NCI-H146 treated with DMSO at 0.1 percent for 48 hours (cell line): ENCODE results near the gene CDC42SE1.
"Not testable (repeated sequence)": the region's sequence is repeated elsewhere in the genome, so short reads cannot be mapped to it uniquely, and the experiment has no call there.

Experiments
- DNase-seq: peaks from one replicate; lab custom pipeline; 2025; ENCODE audit not compliant: unreplicated experiment; lab: John Stamatoyannopoulos, UW

The CDC42SE1 gene, protein sequence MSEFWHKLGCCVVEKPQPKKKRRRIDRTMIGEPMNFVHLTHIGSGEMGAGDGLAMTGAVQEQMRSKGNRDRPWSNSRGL

DNA sequence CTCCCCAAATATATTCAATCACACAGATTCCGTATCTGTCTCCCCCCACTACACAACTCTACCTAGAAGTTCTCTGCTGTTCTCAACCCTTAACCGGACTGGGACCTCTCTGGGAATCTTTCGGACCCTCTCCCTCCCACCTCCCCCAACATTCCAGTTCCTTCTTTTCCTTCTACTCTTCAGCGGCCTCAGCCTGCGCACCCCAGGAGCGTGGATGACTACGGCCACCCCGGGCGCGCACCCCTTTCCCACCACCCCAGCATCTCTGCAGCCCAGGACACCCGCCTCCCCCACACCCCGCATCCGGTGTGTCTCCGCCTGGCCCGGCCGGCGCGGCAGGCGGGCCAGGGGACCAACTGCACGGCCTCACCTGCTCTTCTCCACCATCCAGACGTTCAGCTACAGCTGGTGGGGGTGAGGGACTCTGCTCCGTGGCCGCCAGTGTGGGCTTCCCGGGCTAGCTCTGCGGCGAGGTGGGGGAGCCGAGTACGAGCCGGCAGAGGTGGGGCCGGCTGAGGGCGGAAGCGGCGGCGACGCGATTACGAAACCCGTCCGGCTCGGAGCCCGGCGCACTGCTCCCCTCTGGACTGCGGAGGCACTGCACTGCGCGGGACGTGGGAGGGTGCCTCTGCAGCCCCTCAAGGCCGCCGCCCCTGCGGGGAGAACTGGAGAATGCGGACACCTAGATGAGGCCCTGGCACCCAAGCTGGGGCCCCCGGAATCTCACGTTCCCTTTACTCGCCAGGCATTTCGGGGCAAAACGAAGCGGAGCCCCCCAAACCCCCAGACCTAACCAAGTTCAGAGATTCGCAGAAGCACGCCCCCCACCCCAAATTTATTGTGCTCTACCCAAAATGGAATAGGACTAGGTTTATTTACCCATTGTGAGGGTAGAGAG, at the start of gene CDC42SE1:
CDC42SE1 (minus strand) TSS at position 514 of the 898 bp plus-strand sequence. CDS start 3,892 bp downstream, outside the sequence.
- peak; percentile 75 for DNase-seq

DNA sequence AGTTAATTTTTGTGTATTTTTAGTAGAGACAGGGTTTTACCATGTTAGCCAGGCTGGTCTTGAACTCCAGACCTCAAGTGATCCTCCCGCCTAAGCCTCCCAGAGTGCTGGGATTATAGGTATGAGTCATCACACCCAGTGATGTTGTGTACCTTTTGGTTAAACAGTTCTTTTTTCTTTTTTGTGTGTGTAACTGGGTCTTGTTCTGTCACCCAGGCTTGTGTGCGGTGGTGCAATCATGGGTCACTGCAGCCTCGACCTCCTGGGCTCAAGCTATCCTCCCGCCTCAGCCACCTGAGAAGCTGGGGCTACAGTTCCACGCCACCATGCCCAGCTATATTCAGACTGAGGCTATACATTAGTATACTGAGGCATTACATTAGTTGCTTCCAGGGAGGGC, 48.9 kb upstream of the CDC42SE1 start:
- no peak for DNase-seq

DNA sequence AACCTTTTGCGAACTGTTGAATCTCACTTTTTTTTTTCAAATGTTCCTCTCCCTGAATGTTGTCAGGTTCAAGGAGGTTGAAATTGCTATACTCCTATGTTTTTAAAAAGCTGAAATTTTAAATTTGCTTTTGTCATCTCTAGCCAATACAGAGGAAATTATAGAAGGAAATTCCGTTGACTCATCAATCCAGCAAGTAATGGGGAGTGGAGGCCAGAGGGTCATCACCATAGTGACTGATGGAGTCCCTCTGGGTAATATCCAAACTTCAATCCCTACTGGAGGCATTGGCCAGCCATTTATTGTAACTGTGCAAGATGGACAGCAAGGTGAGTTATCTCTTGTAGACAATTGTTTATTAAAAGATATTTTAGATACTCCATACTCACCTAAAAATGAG, 47.5 kb upstream of the CDC42SE1 start:
- DNase-seq: no peak

DNA sequence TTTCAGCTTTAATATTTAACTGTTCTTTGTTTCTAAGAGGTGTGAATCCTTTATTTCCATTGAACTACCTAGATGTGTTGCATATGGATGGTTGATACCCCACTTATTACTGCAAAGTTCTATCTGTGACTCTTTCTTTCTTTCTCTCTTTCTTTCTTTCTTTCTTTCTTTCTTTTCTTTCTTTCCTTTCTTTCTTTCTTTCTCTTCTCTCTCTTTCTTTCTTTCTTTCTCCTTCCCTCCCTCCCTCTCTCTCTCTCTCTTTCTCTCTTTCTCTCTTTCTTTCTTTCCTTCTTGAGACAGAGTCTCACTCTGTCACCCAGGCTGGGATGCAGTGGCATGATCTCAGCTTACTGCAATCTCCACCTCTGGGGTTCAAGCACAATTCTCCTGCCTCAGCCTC, 45.2 kb upstream of the CDC42SE1 start:
- DNase-seq: no peak

DNA sequence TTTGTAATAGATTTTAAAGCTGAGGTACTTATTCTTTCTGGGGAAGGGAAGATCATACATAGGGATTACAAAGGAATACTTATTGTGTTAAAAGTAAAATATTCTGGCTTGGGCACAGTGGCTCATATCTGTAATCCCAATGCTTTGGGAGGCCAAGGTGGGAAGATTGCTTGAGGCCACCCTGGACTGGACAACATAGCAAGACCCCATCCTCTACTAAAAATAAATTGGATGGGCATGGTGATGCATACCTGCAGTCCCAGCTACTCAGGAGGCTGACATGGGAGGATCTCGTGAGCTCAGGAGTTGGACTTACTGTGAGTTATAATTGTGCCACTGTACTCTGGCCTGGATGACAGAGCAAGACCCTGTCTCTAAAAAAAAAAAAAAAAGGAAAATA, 38.7 kb upstream of the CDC42SE1 start:
- no peak for DNase-seq

DNA sequence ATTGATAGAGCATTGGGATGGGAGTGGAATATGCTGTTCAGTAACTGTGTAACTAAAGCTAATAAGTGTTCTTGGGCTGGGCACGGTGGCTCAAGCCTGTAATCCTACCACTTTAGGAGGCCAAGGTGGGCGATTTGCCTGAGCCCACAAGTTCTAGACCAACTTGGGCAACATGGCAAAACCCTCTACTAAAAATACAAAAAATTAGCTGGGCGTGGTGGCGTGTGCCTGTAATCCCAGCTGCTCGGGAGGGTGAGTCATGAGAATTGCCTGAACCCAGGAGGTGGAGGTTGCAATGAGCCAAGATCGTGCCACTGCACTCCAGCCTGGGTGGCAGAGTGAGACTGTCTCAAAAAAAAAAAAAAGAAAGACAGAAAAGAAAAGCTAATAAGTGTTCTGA, 38.0 kb upstream of the CDC42SE1 start:
- DNase-seq: not testable (repeated sequence)

DNA sequence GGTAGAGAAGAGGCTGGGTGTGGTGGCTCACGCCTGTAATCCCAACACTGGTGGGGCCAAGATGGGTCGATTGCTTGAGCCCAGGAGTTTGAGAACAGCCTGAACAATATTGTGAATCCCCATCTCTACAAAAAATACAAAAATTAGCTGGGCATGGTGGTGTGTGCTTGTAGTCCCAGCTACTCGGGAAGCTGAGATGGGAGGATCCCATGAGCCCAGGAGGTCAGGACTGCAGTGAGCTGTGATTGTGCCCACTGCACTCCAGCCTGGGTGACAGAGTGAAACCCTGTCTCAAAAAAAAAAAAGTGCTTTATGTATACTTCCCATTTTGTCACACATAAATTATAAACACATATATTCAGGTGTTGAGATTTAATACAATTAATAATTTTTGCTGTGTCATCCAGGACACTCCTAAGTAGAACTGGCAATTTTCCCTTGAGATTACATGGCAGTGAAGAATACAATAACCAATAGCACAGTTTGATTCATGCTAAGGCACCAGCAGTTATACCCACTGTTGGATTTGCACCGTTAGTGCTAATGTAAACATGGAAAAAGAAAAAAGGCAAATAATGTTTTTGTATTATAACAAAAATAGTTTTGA, 26.6 kb upstream of the CDC42SE1 start:
- DNase-seq: peak; percentile 15

DNA sequence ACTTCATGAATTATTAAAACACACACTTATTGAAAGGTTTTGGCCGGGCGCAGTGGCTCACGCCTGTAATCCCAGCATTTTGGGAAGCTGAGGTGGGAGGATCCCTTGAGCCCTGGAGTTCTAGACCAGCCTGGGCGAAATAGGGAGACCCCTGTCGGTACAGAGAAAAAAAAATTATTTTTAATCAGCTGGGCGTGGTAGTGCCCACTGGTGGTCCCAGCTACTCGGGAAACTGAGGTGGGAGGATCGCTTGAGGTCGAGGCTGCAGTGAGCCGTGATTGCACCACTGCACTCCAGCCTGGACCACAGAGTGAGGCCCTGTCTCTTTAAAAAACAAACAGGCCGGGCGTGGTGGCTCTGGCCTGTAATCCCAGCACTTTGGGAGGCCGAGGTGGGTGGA, 12.8 kb upstream of the CDC42SE1 start:
- DNase-seq: no peak

DNA sequence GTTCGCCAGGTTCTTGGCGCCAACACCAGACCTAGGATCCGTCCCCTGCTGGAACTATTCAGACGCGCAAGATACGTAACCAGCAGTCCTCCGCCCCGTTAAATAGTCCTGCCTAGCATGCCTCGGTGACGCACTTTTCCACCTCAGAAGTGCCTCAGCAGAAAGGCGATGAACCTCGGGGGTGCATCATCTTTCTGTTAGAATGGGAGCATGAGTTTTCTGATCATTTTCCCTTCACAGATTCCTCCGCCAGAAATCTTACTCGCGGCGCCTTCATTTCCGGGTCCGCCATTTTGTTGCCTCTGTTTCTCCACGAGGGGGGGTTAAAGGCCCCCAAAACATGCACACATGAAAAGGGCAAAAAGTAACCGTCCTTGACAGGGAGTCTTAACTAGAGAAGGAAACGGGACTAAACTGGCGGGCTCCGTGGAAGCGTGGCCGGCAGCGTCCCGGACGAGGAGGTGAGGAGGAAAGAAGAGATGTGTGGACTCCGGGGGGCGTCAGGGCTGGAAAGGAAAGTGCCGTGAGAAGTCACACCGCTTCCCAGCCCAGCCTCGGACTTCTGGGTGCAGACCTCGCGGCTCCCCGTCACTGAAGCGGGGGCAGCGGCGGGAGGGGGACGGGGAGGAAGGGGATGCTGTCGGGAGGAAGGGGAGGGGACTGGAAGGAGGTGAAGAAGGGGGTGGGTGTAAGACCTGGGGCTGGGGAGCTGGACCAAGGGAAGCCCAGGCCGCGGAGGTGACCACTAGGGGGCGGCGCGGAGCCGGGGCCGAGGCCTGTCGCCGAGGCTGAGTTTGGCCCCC, 11.3 kb upstream of the CDC42SE1 start, which contains the start of gene GABPB2:
GABPB2 (plus strand) TSS at position 288 of the 803 bp plus-strand sequence. CDS start 17,429 bp downstream, outside the sequence.
- DNase-seq: peak; percentile 75

DNA sequence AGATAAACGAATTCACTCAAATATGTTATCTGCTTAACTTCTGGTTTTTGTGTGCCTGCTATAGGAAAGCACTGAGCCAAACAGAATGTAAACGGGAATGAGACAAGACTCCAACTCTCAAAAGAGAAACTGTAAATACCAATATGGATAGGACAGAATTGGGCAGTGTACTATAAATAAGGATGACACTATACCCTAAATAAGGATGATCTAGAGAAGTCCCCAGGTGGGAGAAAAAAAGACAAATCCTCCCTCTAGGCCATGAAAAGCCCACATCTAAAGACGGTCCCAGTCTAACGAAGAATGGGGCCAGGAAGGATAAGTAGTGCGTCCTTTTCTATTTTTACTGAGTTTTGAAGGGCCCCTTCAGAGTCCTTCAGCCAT, 9.7 kb upstream of the CDC42SE1 start:
- no peak for DNase-seq

DNA sequence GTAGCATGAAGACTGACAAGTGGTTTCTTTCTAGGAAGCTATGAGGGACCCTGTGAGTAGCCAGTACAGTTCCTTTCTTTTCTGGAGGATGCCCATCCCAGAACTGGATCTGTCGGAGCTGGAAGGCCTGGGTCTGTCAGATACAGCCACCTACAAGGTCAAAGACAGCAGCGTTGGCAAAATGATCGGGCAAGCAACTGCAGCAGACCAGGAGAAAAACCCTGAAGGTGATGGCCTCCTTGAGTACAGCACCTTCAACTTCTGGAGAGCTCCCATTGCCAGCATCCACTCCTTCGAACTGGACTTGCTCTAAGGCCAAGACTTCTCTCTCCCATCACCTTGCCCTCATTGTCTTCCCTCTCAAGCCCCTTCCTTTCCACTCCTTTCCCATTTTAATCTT, 7.8 kb upstream of the CDC42SE1 start:
- no peak for DNase-seq

DNA sequence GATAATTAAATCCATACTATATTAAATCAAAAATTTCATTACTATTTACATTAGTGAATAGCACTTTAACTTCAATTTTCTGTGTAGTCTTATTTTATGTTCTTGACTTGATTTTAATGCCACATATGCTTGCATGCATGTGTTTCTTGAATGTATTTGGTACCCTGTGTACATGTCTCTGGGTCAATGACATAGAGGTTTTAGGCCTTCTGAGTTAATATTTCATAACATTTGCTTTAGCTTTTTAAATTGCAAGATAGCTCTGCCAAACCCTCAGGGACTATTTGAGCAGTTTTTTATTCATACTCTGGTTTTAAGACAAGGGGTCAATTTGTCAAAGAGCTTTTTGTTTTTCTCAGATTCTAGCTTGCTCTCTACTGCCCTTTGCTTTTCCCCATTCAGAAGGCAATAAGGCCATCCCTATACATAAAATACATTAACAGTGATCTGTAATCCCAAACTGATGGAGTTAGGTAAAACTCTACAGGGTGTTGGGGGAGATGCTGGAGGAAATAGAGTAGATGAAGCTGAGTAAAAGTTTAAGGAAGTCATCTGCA, 5.7 kb upstream of the CDC42SE1 start:
- DNase-seq: no peak

DNA sequence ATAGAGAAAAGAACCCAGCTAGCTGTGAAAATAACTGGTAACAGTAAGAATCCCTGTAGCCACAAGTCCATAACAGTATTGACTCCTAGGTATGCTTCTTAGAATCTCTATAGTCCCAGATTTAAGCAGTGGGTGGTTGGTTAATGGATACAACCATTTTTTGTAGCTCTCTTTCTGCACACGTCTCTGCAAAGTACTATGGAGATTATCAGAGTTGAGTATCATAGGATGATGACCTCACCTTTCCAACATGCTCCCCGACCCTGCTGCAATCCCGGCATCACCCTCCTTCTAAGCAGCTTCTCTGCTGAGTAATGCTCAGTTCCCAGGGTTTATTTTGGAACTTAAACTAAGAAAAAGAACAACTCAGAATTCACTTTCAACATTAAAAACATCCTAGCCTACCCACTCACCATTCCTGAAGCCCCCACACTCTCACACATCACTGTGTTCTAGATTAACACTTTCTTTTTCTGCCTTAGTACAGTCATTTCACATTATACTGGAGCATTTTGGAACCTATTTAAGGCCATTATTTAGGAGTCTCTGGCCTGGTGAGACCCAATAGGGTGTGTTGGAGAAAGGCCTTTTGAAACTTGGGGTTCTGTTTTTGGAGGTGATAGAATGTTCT, 3.4 kb upstream of the CDC42SE1 start:
- no peak for DNase-seq

DNA sequence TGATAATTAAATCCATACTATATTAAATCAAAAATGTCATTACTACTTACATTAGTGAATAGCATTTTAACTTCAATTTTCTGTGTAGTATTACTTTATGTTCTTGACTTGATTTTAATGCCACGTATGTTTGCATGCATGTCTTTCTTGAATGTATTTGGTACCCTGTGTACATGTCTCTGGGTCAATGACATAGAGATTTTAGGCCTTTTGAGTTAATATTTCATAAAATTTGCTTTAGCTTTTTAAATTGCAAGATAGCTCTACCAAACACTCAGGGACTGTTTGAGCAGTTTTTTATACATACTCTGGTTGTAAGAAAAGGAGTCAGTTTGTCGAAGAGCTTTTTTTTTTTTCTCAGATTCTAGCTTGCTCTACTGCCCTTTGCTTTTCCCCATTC, 2.3 kb upstream of the CDC42SE1 start:
- DNase-seq: no peak

DNA sequence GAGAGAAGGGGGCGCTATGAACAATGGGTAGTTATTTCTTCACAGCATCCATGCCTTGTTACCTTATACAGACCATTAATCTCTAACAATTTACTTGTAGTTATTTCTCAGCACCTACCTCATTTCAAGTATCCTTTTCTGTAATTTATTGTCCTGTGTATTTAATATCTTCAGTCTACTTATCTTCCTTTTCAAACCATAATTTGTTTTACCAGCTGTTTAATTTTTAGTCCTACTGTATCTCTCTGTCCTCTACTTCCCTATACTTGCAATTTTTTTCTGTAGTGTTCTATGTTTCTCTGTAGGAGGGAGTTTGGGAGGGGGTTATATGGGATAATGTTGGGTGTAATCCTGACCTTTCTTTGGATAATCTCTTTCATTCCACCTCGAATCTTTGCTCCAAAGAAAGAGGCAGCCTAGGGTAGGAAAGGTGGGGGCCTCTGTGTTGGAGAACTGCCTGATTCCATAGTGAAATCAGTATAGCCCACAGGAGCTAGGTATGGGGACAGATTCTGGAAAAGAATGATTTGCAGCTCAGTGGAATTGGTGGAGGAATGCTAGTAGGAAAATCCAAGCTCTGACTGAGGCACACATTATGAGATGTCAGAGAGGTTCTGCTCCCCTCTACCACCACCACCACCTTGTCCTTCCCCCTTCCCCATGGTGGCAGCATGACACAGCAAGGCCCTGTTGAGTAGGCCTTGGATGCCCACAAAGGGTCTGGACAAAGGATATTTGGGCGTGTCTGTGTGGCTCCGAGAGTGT, 1.4 kb upstream of the CDC42SE1 start:
- peak; percentile 54 for DNase-seq

DNA sequence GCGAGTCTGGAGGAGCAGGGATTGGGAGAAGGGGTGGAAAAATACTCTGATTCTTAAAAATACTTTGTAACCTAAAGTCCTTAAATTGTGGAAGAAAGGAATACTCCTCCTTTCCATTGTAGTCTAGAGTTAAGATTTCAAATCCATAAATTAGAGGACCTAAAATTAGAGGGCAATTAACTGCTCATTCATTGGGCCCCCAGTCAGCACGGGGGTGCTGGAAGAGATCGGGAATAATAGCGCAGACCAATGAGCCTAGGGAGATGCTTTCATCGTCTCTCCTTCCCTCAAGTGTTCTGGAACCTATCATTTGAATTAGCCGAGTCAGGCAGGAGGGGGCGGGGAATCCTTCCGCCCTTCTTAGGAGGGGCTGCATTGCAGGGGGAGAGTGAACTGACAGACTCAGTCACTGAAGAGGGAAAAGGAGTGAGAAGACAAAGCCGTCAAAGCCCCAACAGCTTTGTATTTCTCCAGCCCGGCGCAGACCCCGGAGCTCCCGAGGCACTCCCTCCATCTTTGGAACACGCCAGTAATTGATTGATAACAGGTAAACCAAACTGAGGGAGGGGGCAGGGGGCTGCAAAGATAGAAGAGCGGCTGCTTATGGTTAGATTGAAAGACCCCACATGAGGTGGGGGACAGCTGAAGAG, 710 bp upstream of the CDC42SE1 start, which contains the start of gene MLLT11:
MLLT11 (plus strand) TSS at position 391 of the 650 bp plus-strand sequence. CDS start 6,828 bp downstream, outside the sequence.
- peak; percentile 49 for DNase-seq

DNA sequence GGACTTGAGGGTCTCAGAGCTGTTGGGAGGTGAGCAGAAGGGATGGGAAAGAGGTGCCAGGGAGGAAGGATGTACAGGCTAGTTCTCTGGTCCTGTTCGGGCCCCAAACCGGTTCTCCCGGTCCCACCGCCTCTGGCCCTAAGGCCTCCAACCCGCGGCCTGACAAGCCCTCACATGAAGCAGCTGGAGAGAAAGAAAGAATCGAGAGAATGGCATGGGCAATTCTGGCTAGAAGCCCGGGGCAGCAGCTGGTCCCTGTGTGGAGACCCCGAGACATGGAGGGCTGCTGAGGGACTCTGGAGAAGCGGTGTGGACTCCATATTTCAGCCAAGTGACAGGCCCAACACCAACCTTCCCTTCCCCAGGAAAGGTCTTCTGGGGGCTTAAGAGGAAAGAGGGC, 730 bp downstream of the CDC42SE1 start:
- peak; percentile 10 for DNase-seq

DNA sequence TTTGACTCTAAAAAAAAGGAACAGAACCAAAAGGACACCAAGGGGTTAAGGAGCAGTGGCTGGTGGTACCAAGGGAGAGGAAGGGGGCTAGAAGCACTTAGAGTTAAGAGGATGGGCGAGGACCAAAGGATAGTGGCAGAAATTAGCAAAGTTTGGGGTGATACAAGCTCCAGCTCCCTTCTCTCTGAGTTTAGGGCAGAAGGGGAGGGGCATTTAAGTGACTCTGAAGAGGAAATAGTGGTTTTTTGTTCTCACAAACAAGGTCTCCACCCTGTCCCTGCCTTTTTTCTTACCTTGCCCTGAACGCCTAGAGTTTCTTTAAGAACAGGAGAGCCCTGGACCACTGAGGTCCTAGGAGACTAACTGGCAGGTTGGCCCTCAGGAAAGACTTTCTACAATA, 3.3 kb downstream of the CDC42SE1 start:
- DNase-seq: no peak

DNA sequence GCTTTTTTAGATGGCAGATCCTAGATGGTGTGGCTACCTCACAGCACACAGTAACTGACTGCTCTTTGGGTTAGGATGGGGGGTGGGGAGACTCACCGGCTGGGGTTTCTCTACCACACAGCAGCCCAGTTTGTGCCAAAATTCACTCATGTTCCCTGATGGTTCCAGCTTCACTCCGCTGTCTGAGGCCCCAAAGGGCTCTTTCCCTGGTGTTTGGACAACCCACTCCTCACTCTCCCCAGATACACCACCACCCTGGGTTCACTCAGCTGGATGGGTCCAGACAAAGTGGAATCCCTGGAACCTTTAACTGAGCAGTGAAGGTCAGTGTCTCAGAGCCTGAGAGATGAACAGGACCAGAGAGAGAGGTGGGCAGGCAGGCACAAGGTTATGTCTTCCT, 3.8 kb downstream of the CDC42SE1 start:
- no peak for DNase-seq
